Measurements from ENCODE around the gene NR1I2.

GRCh38 chr3:119738741-119739140 is 43.2 kb upstream of the NR1I2 start:
- TF ChIP-seq MAX (IDR thresholded peaks at IDR 0.05): no peak
- TF ChIP-seq YY1 (IDR thresholded peaks at IDR 0.05; ENCODE audit: low read depth): no peak
- no peak for TF ChIP-seq CEBPB (IDR thresholded peaks at IDR 0.05)
- TF ChIP-seq EP300 (IDR thresholded peaks at IDR 0.05; ENCODE audit: borderline replicate concordance): no peak
- TF ChIP-seq TAF1 (IDR thresholded peaks at IDR 0.05; ENCODE audit: low read depth): no peak
- no peak for TF ChIP-seq FOXM1 (IDR thresholded peaks at IDR 0.05; ENCODE audit: borderline replicate concordance, low read depth)
- no peak for TF ChIP-seq ZBTB7A (IDR thresholded peaks at IDR 0.05; ENCODE audit: low read depth)
- no peak for TF ChIP-seq EGR1 (IDR thresholded peaks at IDR 0.05)
- no peak for TF ChIP-seq CREB1 (IDR thresholded peaks at IDR 0.05; ENCODE audit: low read depth)
- no peak for TF ChIP-seq NFIC (IDR thresholded peaks at IDR 0.05)
- no peak for TF ChIP-seq TEAD4 (IDR thresholded peaks at IDR 0.05)

Measured in Ishikawa (cell line).